Measurements from ENCODE around the gene TOMM5. TPM values are rescaled to one million over a fixed set of nuclear protein-coding genes. Genes with fewer than 3 reads are reported as not detected.

Gene TOMM5
- total RNA-seq, 1 experiment from 2014 or later: 252 TPM

DNA sequence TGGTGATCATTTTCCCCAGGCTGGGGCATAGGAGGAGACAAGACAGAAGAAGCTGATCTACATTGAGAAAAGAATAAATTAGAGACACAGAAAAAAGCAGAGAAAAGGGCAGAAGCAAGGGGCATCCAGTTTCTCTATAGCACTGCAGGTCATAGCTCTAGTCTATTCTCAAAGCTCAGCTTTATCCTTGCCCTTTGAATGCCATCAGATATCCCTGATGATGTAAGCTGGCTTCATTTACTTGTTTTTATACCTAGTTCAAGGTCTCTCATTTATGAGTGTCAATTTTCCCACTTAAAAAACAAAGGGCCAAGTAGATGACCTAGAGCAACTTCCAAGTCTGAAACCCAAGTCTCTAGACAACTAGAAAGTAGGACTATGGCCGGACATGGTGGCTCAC lies 48.9 kb downstream of the TOMM5 start:
- Histone ChIP-seq H3K4me1 (ENCODE audit: insufficient read depth, low read length) (peaks cover 6% of the 10 kb centered on the region; the same call in 1 of the 2 replicates), H3K9ac (ENCODE audit: low read length) (no peak overlapping the region), H3K9me2 (replicated peaks; ENCODE audit: low read length) (no peaks in the 10 kb centered on the region), H3K4me2 (ENCODE audit: low read length) (no peak overlapping the region), H4K20me1 (ENCODE audit: low read length) (no peaks in the 10 kb centered on the region), H3K79me2 (ENCODE audit: low read length) (no peaks in the 10 kb centered on the region), H3K27me3 (ENCODE audit: low read length) (no peaks in the 10 kb centered on the region), H3K4me3 (ENCODE audit: low read length) (no peak overlapping the region), H3F3A (ENCODE audit: low read length, unreplicated experiment) (no peaks in the 10 kb centered on the region), H3K9me3 (ENCODE audit: low read length) (no peaks in the 10 kb centered on the region), H3K27ac (ENCODE audit: low read length) (no peak overlapping the region), H2AFZ (ENCODE audit: low read length) (no peak overlapping the region), H3K36me3 (ENCODE audit: low read depth, low read length) (no peaks in the 10 kb centered on the region)
- intact Hi-C loops (cut with micrococcal nuclease): no loop called here
- TF ChIP-seq CTCF (conservative IDR thresholded peaks at IDR 0.05; ENCODE audit: low read depth, low read length): no peak
- no peak for TF ChIP-seq EZH2 (IDR thresholded peaks at IDR 0.05; ENCODE audit: low read length, unreplicated experiment)
- TF ChIP-seq EZH2phosphoT487 (IDR thresholded peaks at IDR 0.05; ENCODE audit: borderline replicate concordance, low read length): no peak
- BruUV-seq (replicated peaks): no TSS peak
- POLR2A ChIA-PET (ENCODE audit: unreplicated experiment): no interaction called here
- no peak for DNase-seq
- CTCF ChIA-PET: interaction anchor here (0.5 kb wide), 1 partner anchor 57 kb away, joined by 3 read pairs; no protein-coding TSS in a partner anchor
- no peak for ATAC-seq

- ATAC-seq (no peak), DNase-seq (peak; percentile 28)
These were observed 49.5 kb downstream of the TOMM5 start for GRCh38 chr9:37542895-37543294.

GRCh38 chr9:37542488-37542887 lies 49.9 kb downstream of the TOMM5 start:
- TF ChIP-seq EZH2phosphoT487 (IDR thresholded peaks at IDR 0.05; ENCODE audit: borderline replicate concordance, low read length): no peak
- TF ChIP-seq EZH2 (IDR thresholded peaks at IDR 0.05; ENCODE audit: low read length, unreplicated experiment): no peak
- Histone ChIP-seq H3K27me3 (ENCODE audit: low read length) (no peaks in the 10 kb centered on the region), H2AFZ (ENCODE audit: low read length) (no peak overlapping the region), H3F3A (ENCODE audit: low read length, unreplicated experiment) (no peaks in the 10 kb centered on the region), H3K79me2 (ENCODE audit: low read length) (no peaks in the 10 kb centered on the region), H4K20me1 (ENCODE audit: low read length) (no peaks in the 10 kb centered on the region), H3K4me2 (ENCODE audit: low read length) (no peak overlapping the region), H3K27ac (ENCODE audit: low read length) (no peak overlapping the region), H3K4me3 (ENCODE audit: low read length) (no peak overlapping the region), H3K36me3 (ENCODE audit: low read depth, low read length) (no peaks in the 10 kb centered on the region), H3K9ac (ENCODE audit: low read length) (no peak overlapping the region), H3K9me3 (ENCODE audit: low read length) (no peaks in the 10 kb centered on the region), H3K4me1 (ENCODE audit: insufficient read depth, low read length) (peaks cover 6% of the 10 kb centered on the region; the same call in 1 of the 2 replicates), H3K9me2 (replicated peaks; ENCODE audit: low read length) (no peaks in the 10 kb centered on the region)
- BruUV-seq (replicated peaks): no TSS peak
- ChIA-PET CTCF (no interaction called here), POLR2A (ENCODE audit: unreplicated experiment) (no interaction called here)
- intact Hi-C loops (cut with micrococcal nuclease): no loop called here
- ATAC-seq (no peak), DNase-seq (no peak)

More at GRCh38 chr9:37542895-37543294, 49.5 kb downstream of the TOMM5 start:
- Histone ChIP-seq H3K9me3 (ENCODE audit: low read length) (no peaks in the 10 kb centered on the region), H2AFZ (ENCODE audit: low read length) (no peak overlapping the region), H3K4me1 (ENCODE audit: insufficient read depth, low read length) (peaks cover 6% of the 10 kb centered on the region; the same call in 1 of the 2 replicates), H3K4me3 (ENCODE audit: low read length) (no peak overlapping the region), H3K4me2 (ENCODE audit: low read length) (no peak overlapping the region), H3F3A (ENCODE audit: low read length, unreplicated experiment) (no peaks in the 10 kb centered on the region), H3K27me3 (ENCODE audit: low read length) (no peaks in the 10 kb centered on the region), H3K79me2 (ENCODE audit: low read length) (no peaks in the 10 kb centered on the region), H3K9me2 (replicated peaks; ENCODE audit: low read length) (no peaks in the 10 kb centered on the region), H4K20me1 (ENCODE audit: low read length) (no peaks in the 10 kb centered on the region), H3K9ac (ENCODE audit: low read length) (no peak overlapping the region), H3K27ac (ENCODE audit: low read length) (no peak overlapping the region), H3K36me3 (ENCODE audit: low read depth, low read length) (no peaks in the 10 kb centered on the region)
- ChIA-PET CTCF (interaction anchor here (0.5 kb wide), 1 partner anchor 56 kb away, joined by 3 read pairs; no protein-coding TSS in a partner anchor), POLR2A (ENCODE audit: unreplicated experiment) (no interaction called here)
- intact Hi-C loops (cut with micrococcal nuclease): no loop called here
- no peak for TF ChIP-seq EZH2phosphoT487 (IDR thresholded peaks at IDR 0.05; ENCODE audit: borderline replicate concordance, low read length)
- no TSS peak for BruUV-seq (replicated peaks)

DNA sequence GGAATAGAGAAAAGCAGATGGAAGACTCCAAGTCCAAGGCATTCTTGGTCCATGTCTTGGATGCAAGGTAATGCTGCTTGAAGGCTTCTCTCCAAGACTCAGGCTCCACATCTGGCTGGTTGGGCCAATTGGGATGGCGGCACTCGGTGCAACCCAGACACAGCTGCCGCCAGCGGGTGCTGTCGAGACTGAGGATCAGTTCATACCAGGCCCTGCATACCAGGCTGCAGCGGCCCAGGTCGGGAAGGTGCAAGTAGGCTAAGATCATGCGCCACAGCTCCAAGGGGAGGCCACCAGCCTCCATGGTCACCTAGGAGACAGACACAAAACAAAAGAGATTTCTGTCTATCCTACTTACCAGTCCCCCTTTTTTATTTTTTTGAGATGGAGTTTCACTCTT lies 50.9 kb downstream of the TOMM5 start:
- H3K79me2 ChIP-seq (ENCODE audit: low read length): no peaks in the 10 kb centered on the region
- no TSS peak for BruUV-seq (replicated peaks)

More for the DNA sequence above, 50.9 kb downstream of the TOMM5 start:
- intact Hi-C loops (cut with micrococcal nuclease): no loop called here
- no peaks in the 10 kb centered on the region for H4K20me1 ChIP-seq (ENCODE audit: low read length)
- H3K4me2 ChIP-seq (ENCODE audit: low read length): no peak overlapping the region
- H3K4me3 ChIP-seq (ENCODE audit: low read length): no peak overlapping the region
- DNase-seq (no peak), ATAC-seq (no peak)
- H3F3A ChIP-seq (ENCODE audit: low read length, unreplicated experiment): no peaks in the 10 kb centered on the region
- no peaks in the 10 kb centered on the region for H3K27me3 ChIP-seq (ENCODE audit: low read length)
- H3K9me2 ChIP-seq (replicated peaks; ENCODE audit: low read length): no peaks in the 10 kb centered on the region
- no peaks in the 10 kb centered on the region for H3K9me3 ChIP-seq (ENCODE audit: low read length)
- no peak overlapping the region for H2AFZ ChIP-seq (ENCODE audit: low read length)
- ChIA-PET CTCF (no interaction called here), POLR2A (ENCODE audit: unreplicated experiment) (no interaction called here)
- no peak for TF ChIP-seq EZH2phosphoT487 (IDR thresholded peaks at IDR 0.05; ENCODE audit: borderline replicate concordance, low read length)
- no peak for TF ChIP-seq EZH2 (IDR thresholded peaks at IDR 0.05; ENCODE audit: low read length, unreplicated experiment)
- TF ChIP-seq CTCF (conservative IDR thresholded peaks at IDR 0.05; ENCODE audit: low read depth, low read length): no peak
- no peaks in the 10 kb centered on the region for H3K36me3 ChIP-seq (ENCODE audit: low read depth, low read length)
- H3K4me1 ChIP-seq (ENCODE audit: insufficient read depth, low read length): peaks cover 6% of the 10 kb centered on the region; the same call in 1 of the 2 replicates
- H3K27ac ChIP-seq (ENCODE audit: low read length): no peak overlapping the region
- no peak overlapping the region for H3K9ac ChIP-seq (ENCODE audit: low read length)

All from PC-3 (cell line).